ENCODE measurements around the gene SNRNP200. TPM values are rescaled to one million over a fixed set of nuclear protein-coding genes. Genes with fewer than 3 reads are reported as not detected.

Gene SNRNP200
- total RNA-seq, 4 donors from 2014 or later = 85.3 to 123 (median 104) TPM

- Histone ChIP-seq H3K27ac (peak overlapping the region; percentile 6 to 42 (median 33)), H3K36me3 (no peaks in the 10 kb centered on the region), H3K27me3 (no peaks in the 10 kb centered on the region), H3K9me3 (no peaks in the 10 kb centered on the region), H3K4me1 (peaks cover 5 to 21% of the 10 kb centered on the region in 2 donors), H3K4me3 (replicated peaks in 1 of 3) (no peak overlapping the region)
- intact Hi-C loops (cut with DNase I) = no loop called here
- 76 to 89% methylated on average over 5 of the region's 5 CpGs for WGBS, 2 donors
- TF ChIP-seq POLR2A (IDR thresholded peaks at IDR 0.05) = no peak
- TF ChIP-seq CTCF (IDR thresholded peaks at IDR 0.05) = no peak
- DNase-seq = peak in 1 of 2 donors; percentile 15
These were observed 63.3 kb downstream of the SNRNP200 start for GRCh38 chr2:96241900-96242611.

GRCh38 chr2:96241227-96241626 is 64.1 kb downstream of the SNRNP200 start:
- H3K4me3 ChIP-seq (replicated peaks in 1 of 3) = no peak overlapping the region
- 86 to 100% methylated on average over 2 of the region's 2 CpGs for WGBS, 2 donors
- no peak overlapping the region for H3K27ac ChIP-seq
- no peak for DNase-seq
- no peaks in the 10 kb centered on the region for H3K27me3 ChIP-seq
- H3K9me3 ChIP-seq = no peaks in the 10 kb centered on the region
- intact Hi-C loops (cut with DNase I) = no loop called here
- no peaks in the 10 kb centered on the region for H3K36me3 ChIP-seq
- TF ChIP-seq CTCF (IDR thresholded peaks at IDR 0.05) (no peak), POLR2A (IDR thresholded peaks at IDR 0.05) (no peak)
- H3K4me1 ChIP-seq = peaks cover 4 to 16% of the 10 kb centered on the region in 2 donors

DNA sequence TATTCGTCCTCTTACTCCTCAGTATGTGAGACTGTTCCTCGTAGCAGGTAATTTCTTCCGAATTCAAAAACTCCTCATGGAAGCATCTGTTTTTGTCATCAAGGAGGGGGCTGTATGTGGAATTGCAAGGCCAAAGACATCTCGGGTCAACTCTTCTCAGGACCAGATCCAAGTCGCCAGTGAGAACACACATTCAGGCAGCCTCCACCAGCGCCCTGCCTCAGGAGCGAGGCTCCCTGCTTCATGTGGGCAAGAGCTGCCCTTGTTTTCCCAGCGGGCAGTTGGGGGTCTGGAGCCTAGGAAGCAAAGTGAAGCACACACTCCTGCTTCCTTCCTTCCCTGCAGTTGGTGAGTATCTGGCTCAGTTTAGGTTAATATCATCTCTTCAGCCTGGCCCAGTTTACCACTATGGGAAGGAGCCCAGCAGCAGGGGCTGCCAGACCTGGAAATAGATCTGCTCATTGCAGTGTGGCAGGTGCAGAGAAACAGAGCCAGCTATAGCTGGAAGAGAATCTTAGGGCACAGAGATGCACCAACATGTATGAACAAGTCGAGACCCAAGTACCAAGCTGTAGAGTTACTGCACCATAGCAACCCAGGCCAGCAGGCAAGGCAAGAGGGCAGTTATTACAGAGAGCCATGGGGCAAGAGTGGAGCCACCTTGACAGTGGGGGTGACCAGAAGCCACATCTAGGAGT is 64.9 kb downstream of the SNRNP200 start:
- H3K36me3 ChIP-seq = no peaks in the 10 kb centered on the region
- H3K4me1 ChIP-seq = peaks cover 0 to 9% of the 10 kb centered on the region in 2 donors
- H3K4me3 ChIP-seq (replicated peaks in 1 of 3) = no peak overlapping the region
- no peaks in the 10 kb centered on the region for H3K27me3 ChIP-seq
- WGBS, 2 donors = 89 to 97% methylated on average over 6 to 9 of the region's 9 CpGs
- intact Hi-C loops (cut with DNase I) = no loop called here
- TF ChIP-seq POLR2A (IDR thresholded peaks at IDR 0.05) = no peak
- no peak for TF ChIP-seq CTCF (IDR thresholded peaks at IDR 0.05)
- no peak overlapping the region for H3K27ac ChIP-seq
- no peak for DNase-seq
- H3K9me3 ChIP-seq = no peaks in the 10 kb centered on the region

- WGBS, 2 donors = 93 to 95% methylated on average over 9 of the region's 9 CpGs
- intact Hi-C loops (cut with DNase I) = no loop called here
- no peak overlapping the region for H3K27ac ChIP-seq
- H3K9me3 ChIP-seq = no peaks in the 10 kb centered on the region
- no peaks in the 10 kb centered on the region for H3K27me3 ChIP-seq
- H3K4me3 ChIP-seq (replicated peaks in 1 of 3) = no peak overlapping the region
- TF ChIP-seq CTCF (IDR thresholded peaks at IDR 0.05) (no peak), POLR2A (IDR thresholded peaks at IDR 0.05) (no peak)
- H3K4me1 ChIP-seq = peaks cover 0 to 8% of the 10 kb centered on the region in 2 donors
- H3K36me3 ChIP-seq = no peaks in the 10 kb centered on the region
- DNase-seq = no peak
These were observed 65.5 kb downstream of the SNRNP200 start for GRCh38 chr2:96239745-96240264.

GRCh38 chr2:96239091-96239490 is 66.3 kb downstream of the SNRNP200 start:
- no peak for DNase-seq
- H3K27ac ChIP-seq = no peak overlapping the region
- intact Hi-C loops (cut with DNase I) = no loop called here
- 78 to 91% methylated on average over 3 of the region's 3 CpGs for WGBS, 2 donors
- H3K36me3 ChIP-seq = no peaks in the 10 kb centered on the region
- H3K4me3 ChIP-seq (replicated peaks in 1 of 3) = no peak overlapping the region
- TF ChIP-seq CTCF (IDR thresholded peaks at IDR 0.05) = no peak
- TF ChIP-seq POLR2A (IDR thresholded peaks at IDR 0.05) = no peak
- H3K27me3 ChIP-seq = no peaks in the 10 kb centered on the region
- H3K4me1 ChIP-seq = peaks cover 0 to 8% of the 10 kb centered on the region in 2 donors
- H3K9me3 ChIP-seq = no peaks in the 10 kb centered on the region
